NCI-H2081 treated with DMSO at 0.1 percent for 48 hours (cell line): ENCODE data around the gene ATXN3.
A peak's percentile ranks its signal among the peaks of the same experiment; 100 is the strongest.

Experiments used
- DNase-seq: peaks from one replicate; lab custom pipeline; 2025; lab: John Stamatoyannopoulos, UW

ATXN3 gene

DNA sequence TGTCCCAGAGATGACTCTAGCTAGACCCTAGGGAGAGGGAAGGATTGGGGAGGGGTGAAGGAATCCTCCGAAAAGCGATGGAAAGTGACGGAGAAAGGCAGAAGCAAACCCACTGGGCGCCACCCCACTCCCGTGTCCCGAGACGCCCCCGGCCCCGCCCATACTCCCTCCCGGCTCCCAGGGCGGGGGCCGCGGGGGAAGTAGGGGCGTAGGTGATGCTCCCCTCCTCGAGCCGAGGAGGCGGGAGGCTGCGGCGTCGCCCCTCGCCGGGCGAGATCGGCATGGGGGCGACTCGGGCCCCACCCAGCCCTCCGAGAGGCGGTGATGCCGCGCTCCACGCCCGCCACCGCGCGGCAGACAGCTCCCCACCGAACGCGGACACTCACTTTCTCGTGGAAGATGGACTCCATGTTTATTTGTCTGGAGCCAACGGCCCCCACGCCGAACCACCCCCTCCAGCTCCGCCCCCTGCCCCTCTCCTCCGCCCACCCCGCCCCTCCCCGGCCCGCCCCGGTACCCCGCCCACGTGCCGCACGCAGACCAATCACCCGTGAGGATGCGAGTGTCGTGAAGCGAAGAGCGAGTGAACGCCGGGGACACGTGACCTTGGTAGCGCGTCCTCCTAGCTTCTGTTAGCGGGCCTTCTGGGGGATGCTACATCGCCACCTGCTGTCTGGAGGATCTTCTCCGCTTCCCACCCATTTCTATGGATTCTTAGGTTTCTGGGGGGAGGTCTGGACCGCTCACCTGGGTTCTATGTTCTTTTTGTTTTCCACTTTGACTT, at the start of gene ATXN3:
TSS of gene ATXN3 (minus strand) at position 440 of the 784 bp plus-strand sequence. CDS start at position 410, 30 bp downstream.
- peak; percentile 93 for DNase-seq

DNA sequence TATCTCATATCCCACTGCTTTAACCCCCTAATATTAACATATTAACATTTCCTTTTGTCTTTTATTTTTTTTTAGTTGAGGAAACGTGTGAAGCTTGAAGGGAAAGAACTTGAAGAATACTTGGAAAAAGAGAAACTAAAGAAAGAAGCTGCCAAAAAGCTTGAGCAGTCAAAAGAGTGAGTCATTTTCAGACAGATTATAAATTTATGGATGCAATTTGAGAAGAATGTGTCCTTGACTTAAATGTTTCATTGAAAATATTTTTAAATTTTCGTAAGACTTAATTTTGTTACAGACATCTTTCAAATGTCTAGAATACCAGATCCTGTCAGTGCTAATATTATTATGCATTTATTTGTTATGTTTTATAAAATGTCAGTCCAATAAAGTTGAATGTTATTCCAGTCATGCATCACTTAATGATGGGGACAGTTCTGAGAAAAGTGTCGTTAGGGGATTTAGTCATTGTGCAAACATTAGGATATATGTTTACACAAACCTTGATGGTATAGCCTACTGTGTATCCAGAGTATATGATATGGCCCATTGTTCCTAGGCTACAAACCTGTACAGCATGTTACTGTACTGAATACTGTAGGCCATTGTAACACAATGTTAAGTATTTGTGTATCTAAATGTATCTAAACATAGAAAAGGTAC, 48.0 kb upstream of the ATXN3 start:
- DNase-seq, result peak; percentile 14

DNA sequence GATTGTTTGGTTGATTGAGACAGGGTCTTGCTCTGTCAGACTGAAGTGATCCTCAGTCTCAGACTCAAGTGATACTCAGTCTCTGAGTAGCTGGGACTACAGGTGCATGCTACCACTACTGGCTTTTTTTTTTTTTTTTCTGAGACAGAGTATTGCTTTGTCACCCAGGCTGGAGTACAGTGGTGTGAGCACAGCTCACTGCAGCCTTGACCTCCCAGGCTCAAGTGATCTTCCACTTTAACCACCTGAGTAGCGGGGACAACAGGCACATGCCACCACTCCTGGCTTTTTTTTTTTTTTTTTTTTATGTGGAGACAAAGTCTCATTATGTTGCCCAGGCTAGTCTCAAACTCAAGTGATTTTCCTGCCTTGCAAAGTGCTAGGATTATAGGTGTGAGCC, 47.2 kb upstream of the ATXN3 start:
- no peak for DNase-seq

DNA sequence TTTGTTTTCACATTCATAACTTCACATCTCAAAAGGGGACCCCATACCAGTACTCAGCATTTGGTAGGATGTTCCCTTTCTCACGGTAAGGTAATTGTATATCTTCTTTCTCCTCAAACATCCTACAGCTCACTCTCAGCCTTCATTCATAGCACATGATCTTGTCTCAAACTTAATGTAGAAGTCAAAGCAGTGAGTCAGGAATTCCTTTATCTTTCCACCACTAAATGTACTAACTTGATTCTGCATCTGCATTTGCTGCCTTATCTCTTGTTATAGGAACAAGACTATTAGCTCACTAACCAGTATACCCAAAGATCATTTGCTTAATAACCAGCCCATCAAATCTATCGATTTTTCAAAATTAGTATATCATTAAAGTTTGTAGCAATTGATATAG, 38.3 kb upstream of the ATXN3 start:
- DNase-seq, result no peak

DNA sequence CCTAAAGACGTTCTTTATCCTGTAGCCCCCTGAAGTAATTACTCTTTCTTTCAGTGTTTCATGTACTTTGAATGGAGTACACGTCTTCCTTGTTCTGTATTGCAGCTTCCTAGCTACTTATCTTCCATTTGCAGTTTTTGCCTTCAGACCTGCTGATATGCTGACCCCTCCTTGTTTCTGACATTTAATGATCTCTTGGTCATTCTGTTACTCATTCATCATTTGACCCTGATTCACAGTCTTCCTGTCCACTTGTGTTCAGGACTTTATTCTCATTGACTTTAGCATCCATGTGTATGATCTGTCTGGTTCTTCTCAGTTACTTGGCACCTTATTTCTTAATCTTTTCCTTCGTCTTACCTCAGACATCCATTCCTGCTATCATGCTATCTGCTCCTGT, 37.6 kb upstream of the ATXN3 start:
- no peak for DNase-seq

DNA sequence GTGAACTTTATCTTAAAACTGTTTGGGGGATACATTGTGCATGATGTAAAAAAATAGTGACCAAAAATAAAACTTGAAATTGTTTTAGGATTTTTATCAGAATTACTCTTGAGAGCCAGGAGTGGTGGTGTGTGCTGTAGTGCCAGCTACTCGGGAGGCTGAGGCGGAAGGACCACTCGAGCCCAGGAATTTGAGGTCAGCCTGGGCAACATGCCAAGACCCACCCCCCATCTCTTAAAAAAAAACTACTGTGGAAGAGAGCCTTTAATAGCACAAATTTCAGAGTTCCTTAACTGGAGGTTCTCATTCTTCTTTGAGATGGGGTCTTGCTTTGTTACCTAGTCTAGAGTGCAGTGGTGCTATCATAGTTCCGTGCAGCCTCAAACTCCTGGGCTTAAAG, 36.9 kb upstream of the ATXN3 start:
- DNase-seq, result no peak

DNA sequence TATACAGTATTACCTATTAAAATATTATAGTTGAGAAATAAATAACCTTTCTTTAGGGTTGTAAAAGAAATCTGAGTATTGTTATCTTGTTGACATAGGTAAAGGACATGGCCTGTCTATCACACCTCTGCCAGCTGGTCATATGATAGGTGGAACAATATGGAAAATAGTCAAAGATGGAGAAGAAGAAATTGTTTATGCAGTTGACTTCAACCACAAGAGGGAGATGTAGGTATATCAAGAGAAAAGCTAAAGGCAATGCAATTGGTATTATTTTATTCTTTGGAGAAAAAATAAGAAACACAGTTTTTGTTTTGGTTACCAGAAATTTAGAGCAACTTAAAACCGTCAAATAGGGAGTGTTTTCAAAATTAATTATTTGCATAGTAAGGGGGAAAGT, 28.9 kb upstream of the ATXN3 start:
- DNase-seq, result peak; percentile 13

DNA sequence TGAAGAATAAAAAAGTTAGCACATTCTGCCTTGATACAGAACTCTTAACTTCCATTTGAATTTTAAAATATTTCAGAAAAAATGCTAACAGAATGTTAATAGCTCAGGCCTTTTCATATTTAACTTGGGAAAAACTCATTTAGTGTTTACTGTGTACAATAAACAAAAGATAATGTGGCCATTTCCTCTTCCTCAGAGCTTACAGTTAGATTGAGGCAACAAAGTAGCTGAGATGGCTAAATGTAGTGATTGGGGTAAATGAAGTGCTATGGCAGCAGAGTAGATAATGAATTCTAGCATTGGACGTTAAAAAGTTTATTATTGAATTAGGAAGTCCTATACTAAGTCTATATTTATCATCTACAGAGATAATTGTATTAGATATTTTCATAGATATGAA, 28.1 kb upstream of the ATXN3 start:
- no peak for DNase-seq

DNA sequence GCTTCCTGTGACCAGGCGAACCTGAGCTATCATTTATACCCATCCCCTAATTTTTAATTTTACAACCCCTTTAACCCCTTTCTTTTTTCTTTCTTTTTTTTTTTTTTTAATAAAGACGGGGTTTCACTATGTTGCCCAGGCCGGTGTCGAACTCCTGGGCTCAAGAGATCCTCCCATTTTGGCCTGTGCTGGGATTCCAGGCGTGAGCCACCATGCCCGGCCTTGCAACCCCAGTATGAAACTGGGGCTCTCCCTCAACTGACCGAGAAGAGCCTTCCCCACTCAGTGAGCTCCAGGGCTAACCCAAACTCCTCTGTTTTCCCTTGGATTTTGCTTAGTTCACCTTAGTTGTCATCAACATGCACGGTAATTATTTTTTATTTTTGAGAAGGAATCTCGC, 16.4 kb upstream of the ATXN3 start:
- no peak for DNase-seq

DNA sequence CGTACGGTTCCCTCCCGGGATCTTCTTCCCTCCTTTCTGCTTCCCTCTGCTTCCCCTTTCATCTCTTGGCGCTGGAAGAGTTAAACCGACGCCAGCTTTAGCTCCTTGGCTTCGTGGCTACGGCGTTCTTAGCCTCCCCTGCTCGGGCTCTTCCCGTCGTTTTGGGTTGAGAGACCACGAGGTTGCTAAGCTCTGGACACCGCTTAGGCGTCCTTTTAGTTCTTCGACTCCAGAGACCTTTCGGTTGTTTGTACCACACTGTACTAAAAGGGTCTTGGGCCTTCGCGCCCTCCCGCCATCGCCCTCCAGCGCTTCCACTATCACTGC, 15.9 kb upstream of the ATXN3 start:
- no peak for DNase-seq

DNA sequence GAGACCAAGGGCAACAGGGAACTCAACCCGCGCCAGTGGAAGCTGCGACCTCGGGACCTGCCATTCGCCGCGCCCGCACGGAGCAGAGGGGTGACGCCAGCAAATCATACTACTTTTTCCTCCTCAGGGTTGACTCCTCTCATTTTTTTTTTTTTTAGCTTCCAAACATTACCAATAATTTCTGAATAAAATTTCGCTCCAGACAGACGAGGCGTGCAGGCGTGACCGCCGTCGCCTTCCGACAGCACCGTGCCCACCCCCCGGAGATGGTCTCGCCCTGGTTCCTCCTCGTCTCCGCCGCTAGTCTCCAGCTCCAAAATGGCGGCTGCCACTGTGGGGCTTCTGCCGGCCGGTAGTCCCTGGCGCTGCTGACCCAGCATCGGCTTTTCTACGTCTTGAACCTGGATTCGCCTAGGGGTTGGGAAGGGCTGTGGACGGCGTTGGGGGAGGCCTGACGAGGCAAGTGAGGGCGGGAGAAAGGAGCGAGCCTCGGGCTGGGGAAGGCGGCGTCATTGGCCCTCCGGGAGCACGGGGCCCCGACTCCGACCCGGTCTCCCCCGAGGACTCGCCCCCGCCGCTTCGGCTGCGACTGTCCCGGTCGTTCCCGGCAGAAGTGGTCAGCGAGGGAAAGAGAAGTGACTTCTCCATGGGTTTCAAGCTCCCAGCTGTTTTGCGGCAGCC, 15.4 kb upstream of the ATXN3 start, which contains the start of the genes CPSF2 and NDUFB1:
TSS of gene CPSF2 (plus strand) at position 300 of the 681 bp plus-strand sequence. CDS start 9,016 bp downstream, outside the sequence.
TSS of gene NDUFB1 (minus strand) at position 37 of the 681 bp plus-strand sequence. CDS start 4,069 bp downstream, outside the sequence.
- DNase-seq, result peak; percentile 66

DNA sequence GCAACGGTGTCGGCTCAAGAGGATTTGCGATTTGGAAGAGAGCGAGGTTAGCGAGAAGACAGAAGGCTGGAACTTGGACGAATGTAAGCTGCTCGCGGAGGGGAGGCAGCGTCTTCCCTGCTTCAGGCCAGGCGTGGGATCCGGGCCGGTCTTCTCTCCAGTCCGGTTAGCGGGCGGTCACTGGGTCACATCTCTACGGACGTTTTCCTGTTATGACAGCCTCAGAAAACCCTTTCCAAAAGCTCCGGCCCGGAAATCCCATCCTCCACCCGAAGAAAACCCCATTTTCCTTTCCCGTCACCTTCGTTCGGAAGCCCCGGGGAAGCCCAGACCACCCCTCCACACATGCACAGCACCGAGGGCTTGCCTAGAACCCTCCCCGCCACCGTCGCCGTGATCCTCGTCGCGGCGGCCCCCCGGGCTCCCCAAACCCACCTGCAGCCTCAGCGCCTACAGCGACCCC, 14.9 kb upstream of the ATXN3 start:
- DNase-seq, result no peak

DNA sequence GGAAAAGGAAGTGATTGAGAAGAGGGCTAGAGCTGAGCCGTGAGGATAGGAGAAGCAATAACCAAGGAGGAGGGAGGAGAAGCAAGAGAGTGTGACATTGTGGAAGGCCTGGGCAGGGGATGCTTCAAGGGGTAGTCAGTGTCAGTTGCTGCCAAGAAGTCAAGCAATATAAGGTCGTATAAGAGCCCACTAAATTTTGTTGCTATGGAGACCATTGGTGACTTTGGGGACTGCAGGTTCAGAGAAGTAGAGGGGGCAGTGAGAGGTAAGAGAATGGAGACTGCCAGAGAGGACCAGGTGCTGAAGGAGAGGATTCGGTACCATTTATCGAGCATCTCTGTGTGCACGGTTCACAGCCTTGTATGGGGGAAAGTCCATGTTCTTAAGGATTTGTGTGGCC, 3.1 kb upstream of the ATXN3 start:
- no peak for DNase-seq

DNA sequence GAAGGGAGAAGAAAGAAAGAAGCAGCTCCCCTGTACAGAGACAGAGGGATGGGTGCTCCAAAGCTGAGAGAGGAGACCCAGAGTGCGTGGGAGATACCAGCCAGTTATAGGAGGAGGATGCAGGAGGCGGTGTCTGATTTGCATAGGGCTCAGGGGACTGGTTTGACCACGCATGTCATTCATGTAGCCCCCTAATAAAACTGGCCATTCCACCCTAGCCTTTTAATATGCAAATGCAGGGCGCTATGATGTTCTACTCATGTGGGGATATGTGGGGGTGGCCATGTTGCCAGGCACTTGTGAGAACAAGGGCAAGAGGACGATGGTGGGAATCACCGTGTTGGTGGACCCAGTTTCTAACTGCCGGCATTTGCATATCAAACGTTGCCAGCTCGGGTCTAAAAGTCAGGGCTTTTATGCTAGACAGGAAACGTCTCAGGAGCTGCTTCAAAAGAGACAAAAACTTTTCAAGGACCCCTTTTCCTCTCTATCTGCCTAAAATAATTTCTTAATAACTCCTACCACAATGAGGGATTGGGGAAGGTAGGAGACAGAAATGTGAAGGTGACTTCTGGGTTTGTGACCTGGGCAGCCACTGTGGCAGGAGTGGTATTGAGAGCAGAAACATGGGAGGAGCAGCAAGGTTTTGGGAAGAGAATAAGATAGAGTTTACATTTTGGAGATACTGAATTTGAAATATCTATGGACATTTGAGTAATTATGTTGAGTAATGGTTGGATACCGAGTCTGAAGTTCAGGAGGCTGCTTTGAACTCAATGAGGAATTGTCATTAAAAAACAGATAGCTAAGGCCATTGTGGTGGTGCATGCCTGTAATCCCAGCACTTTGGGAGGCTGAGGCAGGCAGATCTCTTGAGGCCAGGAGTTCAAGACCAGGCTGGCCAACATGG, 2.2 kb upstream of the ATXN3 start:
- no peak for DNase-seq

DNA sequence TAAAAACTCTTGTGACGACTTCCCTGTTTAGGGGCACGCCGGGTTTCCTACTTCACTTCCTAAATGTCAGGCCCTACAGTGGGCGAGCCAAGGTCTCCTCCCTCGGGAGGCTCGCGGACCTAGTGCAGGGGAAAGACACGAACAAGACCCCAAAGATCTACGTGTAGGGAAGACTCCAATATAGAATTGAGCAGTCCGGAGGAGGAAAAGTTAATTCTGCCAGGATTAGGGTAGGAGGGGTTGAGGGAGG, 564 bp downstream of the ATXN3 start:
- no peak for DNase-seq

DNA sequence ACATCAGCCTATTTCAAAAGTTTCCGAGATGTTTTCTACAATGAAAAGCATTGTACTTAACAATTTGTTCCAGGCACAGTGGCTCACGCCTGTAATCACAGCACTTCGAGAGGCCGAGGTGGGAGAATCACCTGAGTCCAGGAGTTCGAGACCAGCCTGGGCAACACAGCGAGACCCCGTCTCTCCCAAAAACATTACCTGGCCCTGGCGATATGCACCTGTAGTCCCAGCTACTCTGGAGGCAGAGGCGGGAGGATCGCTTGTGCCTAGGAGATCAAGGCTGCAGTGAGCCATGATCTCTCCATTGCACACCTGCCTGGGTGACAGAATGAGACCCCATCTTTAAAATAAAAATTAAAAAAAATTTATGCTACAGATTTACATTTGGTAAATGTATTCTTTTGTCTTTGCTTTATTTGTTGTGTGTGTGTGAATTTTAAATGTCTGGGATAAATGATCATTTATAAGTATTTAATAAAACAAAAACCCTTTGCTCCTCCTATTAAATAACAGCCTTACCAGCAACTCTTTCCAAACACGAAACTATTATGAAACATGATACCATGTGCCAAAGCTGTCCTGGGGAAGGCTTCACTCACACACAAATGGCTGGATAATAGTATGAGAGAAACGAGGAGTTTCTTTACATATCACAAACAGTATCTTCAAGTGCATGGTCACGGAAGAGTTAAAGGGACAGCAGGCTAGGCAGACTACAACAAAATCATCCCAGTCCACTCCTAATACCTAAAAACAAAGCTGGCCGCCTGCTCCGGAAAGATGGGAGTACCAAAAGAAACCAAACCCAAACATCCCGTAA, 1.1 kb downstream of the ATXN3 start:
- no peak for DNase-seq

DNA sequence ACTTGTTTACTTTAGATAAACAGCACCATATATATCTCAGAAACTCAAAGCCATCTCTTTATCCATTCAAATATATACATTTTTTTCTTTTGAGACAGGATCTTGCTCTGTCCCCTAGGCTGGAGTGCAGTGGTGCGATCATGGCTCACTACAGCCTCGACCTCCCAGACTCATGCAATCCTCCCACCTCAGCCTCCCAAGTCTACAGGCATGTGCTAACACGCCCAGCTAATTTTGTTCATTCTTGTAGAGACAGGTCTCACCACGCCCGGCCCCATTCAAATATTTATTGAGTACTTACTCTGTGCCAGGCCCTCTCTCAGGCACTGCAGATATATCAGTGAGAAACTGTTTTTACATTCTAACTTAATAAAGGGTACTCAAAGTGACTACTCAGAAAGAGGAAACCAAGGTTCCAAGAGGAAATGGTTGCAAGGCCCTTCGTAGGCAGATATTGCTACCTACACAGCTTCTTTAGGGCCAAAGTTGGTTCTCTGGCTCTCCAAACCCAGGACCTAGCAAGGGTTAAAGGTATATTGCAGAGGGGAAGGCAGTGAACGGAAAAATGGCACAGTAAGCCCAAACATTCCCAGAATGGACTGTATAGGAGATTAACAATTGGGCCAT, 2.9 kb downstream of the ATXN3 start:
- no peak for DNase-seq

DNA sequence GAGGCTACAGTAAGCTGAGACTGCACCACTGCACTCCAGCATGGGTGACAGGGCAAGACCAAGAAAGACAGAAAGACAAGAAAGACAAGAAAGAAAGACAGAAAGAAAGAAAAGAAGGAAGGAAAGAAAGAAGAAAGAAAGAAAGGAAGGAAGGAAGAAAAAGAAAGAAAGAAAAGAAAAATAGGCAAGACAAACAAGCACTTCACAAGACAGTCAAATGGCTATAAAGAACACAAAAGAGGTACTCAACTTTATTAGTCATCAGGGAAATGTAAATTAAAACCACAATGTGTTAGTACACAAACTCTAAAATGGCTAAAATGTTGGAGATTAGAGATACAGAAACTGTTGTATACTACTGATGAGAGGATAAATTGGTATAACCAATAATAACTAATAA, 6.6 kb downstream of the ATXN3 start:
- no peak for DNase-seq

DNA sequence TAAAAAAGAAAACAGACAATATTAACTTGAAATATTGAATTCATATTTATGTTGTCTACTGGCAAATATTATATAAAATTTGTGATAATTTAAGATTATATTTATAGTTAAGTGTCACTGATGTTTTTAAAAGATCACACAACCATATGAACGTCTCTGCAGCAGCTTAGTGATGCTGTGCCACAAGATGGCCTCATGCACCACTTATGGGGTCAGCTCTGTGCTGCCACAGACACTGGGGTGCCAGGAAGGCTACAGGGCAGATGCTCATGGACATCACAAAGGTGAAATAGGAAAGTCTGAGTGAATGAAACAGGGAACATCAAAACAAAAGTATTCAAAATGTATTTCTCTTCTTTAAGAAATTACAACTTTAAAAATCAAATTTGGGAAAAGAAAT, 13.1 kb downstream of the ATXN3 start:
- no peak for DNase-seq

DNA sequence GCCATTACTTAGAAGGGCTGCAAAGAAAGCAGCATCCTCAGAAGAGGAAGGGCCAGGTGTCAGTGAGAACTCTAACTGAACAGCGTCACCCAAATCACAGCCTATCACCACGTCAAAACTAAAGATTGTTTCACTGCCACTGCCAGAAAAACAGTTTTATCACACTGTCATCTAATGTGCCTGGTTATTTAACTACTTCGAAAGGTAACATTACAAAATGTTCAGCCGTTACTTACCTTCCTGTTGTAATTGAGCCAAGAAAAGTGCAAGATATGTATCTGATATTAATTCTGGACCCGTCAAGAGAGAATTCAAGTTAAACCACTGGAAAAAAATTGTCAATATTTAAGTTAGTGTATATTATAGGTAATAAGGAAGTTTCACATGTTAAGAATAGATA, 17.9 kb downstream of the ATXN3 start:
- DNase-seq, result no peak

DNA sequence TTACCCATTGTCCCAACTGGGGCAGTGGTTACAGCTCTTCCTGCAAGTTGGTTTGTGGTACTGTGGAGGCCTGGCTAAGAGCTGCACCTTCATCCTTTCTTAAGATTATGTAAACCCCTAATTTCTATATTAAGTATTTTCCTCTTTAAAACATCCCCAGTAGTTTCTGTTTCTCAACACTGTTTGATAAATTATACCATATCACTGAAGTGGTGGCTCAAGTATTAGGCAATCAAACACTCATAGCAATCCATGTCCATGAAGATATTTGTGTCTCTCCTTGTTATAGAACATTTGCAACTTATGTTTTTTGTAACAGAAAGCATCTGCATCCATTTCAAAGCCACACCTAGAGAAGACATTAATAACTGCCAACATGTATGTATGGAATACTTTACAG, 31.8 kb downstream of the ATXN3 start:
- no peak for DNase-seq
